GM11168 (cell line): Measurements from ENCODE around the gene GDPD5.

Source experiments
- in situ Hi-C: fragments of 300-500 bp; cut with MboI; formaldehyde crosslinking; loops from one replicate; pipeline ENCODE4 v1.12.0; 2022; ENCODE audit warnings: low sequenced_read_pairs; ENCODE audit not compliant: unreplicated experiment

Gene GDPD5

GRCh38 chr11:75456596-75457183 is 69.1 kb downstream of the GDPD5 start:
- in situ Hi-C loops: no loop called here

GRCh38 chr11:75454987-75455386 is 70.8 kb downstream of the GDPD5 start:
- in situ Hi-C loops: no loop called here

- in situ Hi-C loops: no loop called here
These were observed 71.7 kb downstream of the GDPD5 start for GRCh38 chr11:75453916-75454655.

GRCh38 chr11:75450826-75451821 is 74.6 kb downstream of the GDPD5 start:
- in situ Hi-C loops: no loop called here

GRCh38 chr11:75450236-75450635 is 75.5 kb downstream of the GDPD5 start:
- in situ Hi-C loops: no loop called here

GRCh38 chr11:75449776-75450175 is 76.0 kb downstream of the GDPD5 start:
- in situ Hi-C loops: loop anchor here (5.0 kb wide), 1 partner anchor 83 kb away; no protein-coding TSS in a partner anchor

- in situ Hi-C loops: loop anchor here (5.0 kb wide), 1 partner anchor 83 kb away; no protein-coding TSS in a partner anchor
These were observed 76.5 kb downstream of the GDPD5 start for GRCh38 chr11:75449271-75449670.

GRCh38 chr11:75447415-75447814 is 78.3 kb downstream of the GDPD5 start:
- in situ Hi-C loops: loop anchor here (5.0 kb wide), 1 partner anchor 85 kb away; no protein-coding TSS in a partner anchor

GRCh38 chr11:75445315-75445953 is 80.3 kb downstream of the GDPD5 start:
- in situ Hi-C loops: loop anchor here (5.0 kb wide), 1 partner anchor 87 kb away; no protein-coding TSS in a partner anchor

- in situ Hi-C loops: no loop called here
These were observed 82.7 kb downstream of the GDPD5 start for GRCh38 chr11:75443043-75443442.

GRCh38 chr11:75442161-75442885 is 83.4 kb downstream of the GDPD5 start:
- in situ Hi-C loops: no loop called here

- in situ Hi-C loops: no loop called here
These were observed 84.0 kb downstream of the GDPD5 start for GRCh38 chr11:75441804-75442132.

- in situ Hi-C loops: no loop called here
These were observed 84.6 kb downstream of the GDPD5 start for GRCh38 chr11:75440960-75441803.

- in situ Hi-C loops: no loop called here
These were observed 86.1 kb downstream of the GDPD5 start for GRCh38 chr11:75439495-75440120.

GRCh38 chr11:75439026-75439425 is 86.7 kb downstream of the GDPD5 start:
- in situ Hi-C loops: no loop called here

GRCh38 chr11:75437966-75438659 is 87.6 kb downstream of the GDPD5 start:
- in situ Hi-C loops: no loop called here

GRCh38 chr11:75436806-75437205 is 88.9 kb downstream of the GDPD5 start:
- in situ Hi-C loops: no loop called here

GRCh38 chr11:75435571-75435925 is 90.2 kb downstream of the GDPD5 start:
- in situ Hi-C loops: no loop called here
